HL-60/S4 treated with retinoic acid at 250 ng/mL for 4 days and 3 days (cell line): ENCODE data around the gene MTHFR.

Experiments
- in situ Hi-C: fragments of 300-500 bp; cut with MboI; formaldehyde crosslinking; loops from 2 replicates; pipeline ENCODE4 v1.7.0; 2022; ENCODE audit warnings: low sequenced_read_pairs

MTHFR gene

GRCh38 chr1:11805422-11806306, at the start of gene MTHFR, which contains the start of gene CLCN6:
MTHFR (minus strand) TSS chr1:11805964; CDS start chr1:11803116, 2,848 bp downstream.
CLCN6 (plus strand) TSS chr1:11806191; CDS start chr1:11806263, 72 bp downstream.
- in situ Hi-C loops = no loop called here

GRCh38 chr1:11855430-11855829, 49.7 kb upstream of the MTHFR start:
- in situ Hi-C loops = no loop called here

- in situ Hi-C loops = no loop called here
Observed at GRCh38 chr1:11854519-11854918, 48.8 kb upstream of the MTHFR start.

- in situ Hi-C loops = no loop called here
Observed at GRCh38 chr1:11851180-11851579, 45.4 kb upstream of the MTHFR start.

- in situ Hi-C loops = no loop called here
Observed at GRCh38 chr1:11850156-11850555, 44.4 kb upstream of the MTHFR start.

GRCh38 chr1:11848373-11848700, 42.6 kb upstream of the MTHFR start:
- in situ Hi-C loops = no loop called here

GRCh38 chr1:11847667-11848372, 42.1 kb upstream of the MTHFR start, which contains the start of gene NPPA:
NPPA (minus strand) TSS chr1:11847783; CDS start chr1:11847684, 99 bp downstream.
- in situ Hi-C loops = no loop called here

- in situ Hi-C loops = no loop called here
Observed at GRCh38 chr1:11845641-11846335, 40.0 kb upstream of the MTHFR start.

- in situ Hi-C loops = loop anchor here (5.0 kb wide), 1 partner anchor 55 kb away; no protein-coding TSS in a partner anchor
Observed at GRCh38 chr1:11842154-11843041, 36.6 kb upstream of the MTHFR start.

GRCh38 chr1:11841245-11842153, 35.7 kb upstream of the MTHFR start:
- in situ Hi-C loops = loop anchor here (5.0 kb wide), 1 partner anchor 56 kb away; no protein-coding TSS in a partner anchor

- in situ Hi-C loops = loop anchor here (5.0 kb wide), 1 partner anchor 57 kb away; no protein-coding TSS in a partner anchor
Observed at GRCh38 chr1:11839727-11840705, 34.3 kb upstream of the MTHFR start.

GRCh38 chr1:11838349-11839272, 32.8 kb upstream of the MTHFR start:
- in situ Hi-C loops = no loop called here

- in situ Hi-C loops = no loop called here
Observed at GRCh38 chr1:11837767-11838348, 32.1 kb upstream of the MTHFR start.

GRCh38 chr1:11836955-11837766, 31.4 kb upstream of the MTHFR start:
- in situ Hi-C loops = no loop called here

GRCh38 chr1:11835441-11836225, 29.9 kb upstream of the MTHFR start:
- in situ Hi-C loops = no loop called here
